ENCODE results near the gene ZNF217. TPM values are rescaled to one million over a fixed set of nuclear protein-coding genes. Genes with fewer than 3 reads are reported as not detected.
"Not testable (repeated sequence)": the region's sequence is repeated elsewhere in the genome, so short reads cannot be mapped to it uniquely, and the experiment has no call there.

The ZNF217 gene
- total RNA-seq, 1 donor from 2014 or later = 57.9 TPM

- Histone ChIP-seq H4K20me1 (ENCODE audit: insufficient read depth, low read length) (peaks cover 35% of the 10 kb centered on the region), H3K4me2 (ENCODE audit: low read length) (no peak overlapping the region), H3K27ac (ENCODE audit: low read depth, low read length) (no peak overlapping the region), H3K27me3 (ENCODE audit: insufficient read depth, low read length) (no peaks in the 10 kb centered on the region), H2AFZ (ENCODE audit: low read depth, low read length) (no peak overlapping the region), H3K4me3 (ENCODE audit: insufficient read depth, low read depth, low read length) (no peak overlapping the region), H3K4me1 (ENCODE audit: insufficient read depth, low read length) (no peaks in the 10 kb centered on the region), H3K9me3 (ENCODE audit: insufficient read depth, low read depth, low read length) (no peaks in the 10 kb centered on the region), H3K79me2 (ENCODE audit: insufficient read depth, low read length) (peaks cover 27% of the 10 kb centered on the region), H3K36me3 (ENCODE audit: insufficient read depth, low read length) (peaks cover 23% of the 10 kb centered on the region), H3K9ac (ENCODE audit: low read length) (no peak overlapping the region)
- H3K27ac Mint-ChIP-seq (ENCODE audit: unreplicated experiment) = no peak overlapping the region
- no peak overlapping the region for H3K4me3 Mint-ChIP-seq (ENCODE audit: unreplicated experiment)
- H3K9me3 Mint-ChIP-seq (ENCODE audit: unreplicated experiment) = no peaks in the 10 kb centered on the region
- peaks cover 10% of the 10 kb centered on the region for H3K36me3 Mint-ChIP-seq (ENCODE audit: low read depth, unreplicated experiment)
- H3K27me3 Mint-ChIP-seq (ENCODE audit: low read depth, unreplicated experiment) = no peaks in the 10 kb centered on the region
- H3K4me1 Mint-ChIP-seq (ENCODE audit: low read depth, unreplicated experiment) = no peaks in the 10 kb centered on the region
- no peak for TF ChIP-seq EZH2 (IDR thresholded peaks at IDR 0.05; ENCODE audit: insufficient read depth, low read length)
- no peak for TF ChIP-seq CTCF (IDR thresholded peaks at IDR 0.05; ENCODE audit: insufficient read depth, low read depth, low read length)
- DNase-seq (ENCODE audit: low read depth) (no peak), FAIRE-seq (no peak)
These were observed 28.4 kb downstream of the ZNF217 start for GRCh38 chr20:53565254-53565653.

- peaks cover 14% of the 10 kb centered on the region for H4K20me1 ChIP-seq (ENCODE audit: insufficient read depth, low read length)
- H3K36me3 Mint-ChIP-seq (ENCODE audit: low read depth, unreplicated experiment); H3K4me3 ChIP-seq (ENCODE audit: insufficient read depth, low read depth, low read length); H3K36me3 ChIP-seq (ENCODE audit: insufficient read depth, low read length); H3K27me3 ChIP-seq (ENCODE audit: insufficient read depth, low read length); H3K9ac ChIP-seq (ENCODE audit: low read length); H3K4me2 ChIP-seq (ENCODE audit: low read length); H3K27me3 Mint-ChIP-seq (ENCODE audit: low read depth, unreplicated experiment); H3K27ac ChIP-seq (ENCODE audit: low read depth, low read length); H3K9me3 Mint-ChIP-seq (ENCODE audit: unreplicated experiment); DNase-seq (ENCODE audit: low read depth); H3K27ac Mint-ChIP-seq (ENCODE audit: unreplicated experiment); H3K4me3 Mint-ChIP-seq (ENCODE audit: unreplicated experiment); H3K4me1 Mint-ChIP-seq (ENCODE audit: low read depth, unreplicated experiment); H3K79me2 ChIP-seq (ENCODE audit: insufficient read depth, low read length); H2AFZ ChIP-seq (ENCODE audit: low read depth, low read length); H3K4me1 ChIP-seq (ENCODE audit: insufficient read depth, low read length); FAIRE-seq; H3K9me3 ChIP-seq (ENCODE audit: insufficient read depth, low read depth, low read length): not testable (repeated sequence)
These were observed 31.4 kb downstream of the ZNF217 start for GRCh38 chr20:53562104-53562764.

- no peaks in the 10 kb centered on the region for H3K4me1 Mint-ChIP-seq (ENCODE audit: low read depth, unreplicated experiment)
These were observed 32.1 kb downstream of the ZNF217 start for GRCh38 chr20:53561505-53561904.

More at GRCh38 chr20:53561505-53561904, 32.1 kb downstream of the ZNF217 start:
- no peaks in the 10 kb centered on the region for H3K27me3 ChIP-seq (ENCODE audit: insufficient read depth, low read length)
- no peaks in the 10 kb centered on the region for H3K9me3 ChIP-seq (ENCODE audit: insufficient read depth, low read depth, low read length)
- Mint-ChIP-seq H3K4me3 (ENCODE audit: unreplicated experiment) (no peak overlapping the region), H3K27me3 (ENCODE audit: low read depth, unreplicated experiment) (no peaks in the 10 kb centered on the region), H3K9me3 (ENCODE audit: unreplicated experiment) (no peaks in the 10 kb centered on the region), H3K27ac (ENCODE audit: unreplicated experiment) (no peak overlapping the region), H3K36me3 (ENCODE audit: low read depth, unreplicated experiment) (peaks cover 5% of the 10 kb centered on the region)
- H3K27ac ChIP-seq (ENCODE audit: low read depth, low read length) = no peak overlapping the region
- no peak overlapping the region for H2AFZ ChIP-seq (ENCODE audit: low read depth, low read length)
- H3K36me3 ChIP-seq (ENCODE audit: insufficient read depth, low read length) = no peaks in the 10 kb centered on the region
- no peak for DNase-seq (ENCODE audit: low read depth)
- H3K79me2 ChIP-seq (ENCODE audit: insufficient read depth, low read length) = no peaks in the 10 kb centered on the region
- H3K9ac ChIP-seq (ENCODE audit: low read length) = no peak overlapping the region
- no peak overlapping the region for H3K4me3 ChIP-seq (ENCODE audit: insufficient read depth, low read depth, low read length)
- no peak for TF ChIP-seq CTCF (IDR thresholded peaks at IDR 0.05; ENCODE audit: insufficient read depth, low read depth, low read length)
- no peak for TF ChIP-seq EZH2 (IDR thresholded peaks at IDR 0.05; ENCODE audit: insufficient read depth, low read length)
- no peaks in the 10 kb centered on the region for H3K4me1 ChIP-seq (ENCODE audit: insufficient read depth, low read length)
- H3K4me2 ChIP-seq (ENCODE audit: low read length) = no peak overlapping the region
- no peak for FAIRE-seq
- peaks cover 12% of the 10 kb centered on the region for H4K20me1 ChIP-seq (ENCODE audit: insufficient read depth, low read length)

Measured in astrocyte (in vitro differentiated cells and primary cell).